Esophagus muscularis mucosa (tissue), 3 donors: ENCODE data around the gene KDELR1.

Source experiments
- CTCF ChIP-seq, 3 experiments: fragments of 200-600 bp in 2 of 3; fragments of 450-650 bp in 1 of 3; sonication (generic) in 2 of 3; IDR thresholded peaks; one replicate each; pipeline ENCODE4 v1.5.1; 2017 to 2019; ENCODE audit warnings: antibody characterized with exemption in 3 of 3, mild to moderate bottlenecking in 2 of 3, moderate library complexity in 1 of 3
- POLR2A ChIP-seq: fragments of 450-650 bp; IDR thresholded peaks from one replicate; pipeline ENCODE4 v1.6.1; 2017; ENCODE audit warnings: antibody characterized with exemption, moderate library complexity, mild to moderate bottlenecking, low read depth

GRCh38 chr19:48400018-48400742, 8.8 kb upstream of the KDELR1 start:
- TF ChIP-seq CTCF (IDR thresholded peaks at IDR 0.05) (no peak), POLR2A (no peak)
